Heart left ventricle (tissue), 13 donors: ENCODE measurements around the gene CAMTA1.

Experiments
- CTCF ChIP-seq, 12 donors: fragments of 200-600 bp; sonication (generic) in 4 of 12; IDR thresholded peaks; one replicate each; pipeline versions ENCODE4 v1.5.0 to v1.8.0; 2018 to 2022; ENCODE audit warnings: antibody characterized with exemption in 12 of 12, mild to moderate bottlenecking in 5 of 12
- POLR2A ChIP-seq, 2 donors: fragments of 450-650 bp; IDR thresholded peaks; one replicate each; pipeline ENCODE4 v1.6.1; 2017; ENCODE audit warnings: antibody characterized with exemption in 2 of 2, mild to moderate bottlenecking in 2 of 2, moderate library complexity in 2 of 2
- donor health status: ischemic (EF 13 %, LVEDD 7.1; RV severe dilation, severe dysfunction).
- donor health status: DM: no; HTN: yes; CAD: no.
- donor health status: DM: no; HTN: no; CAD: no.
- donor health status: ischemic (EF 25% LVEDD 6.9; RV normal size, moderate dysfunction).
- donor health status: ischemic (EF 25% LVEDD 5.7; RV mildly dilated, moderate dysfunction).
- donor health status: ischemic (EF 35%, LVEDD 5.7; RV mildly dilated, moderate dysfunction).
- donor health status: nonischemic (EF 11% LVEDD 7.7; RV severe dilation, severe dysfunction).
- donor health status: DM: yes; HTN: yes; CAD: no.
- donor health status: PGD.
- donor health status: ischemic (EF 29% LVEDD 5.4; RV normal size, mild dysfunction).
- donor health status: nonischemic (EF 23%, LVEDD 6.1; RV moderate dilation, normal function).

- TF ChIP-seq CTCF (IDR thresholded peaks at IDR 0.05) = no peak
- no peak for TF ChIP-seq POLR2A (IDR thresholded peaks at IDR 0.05)
Measured at GRCh38 chr1:6966326-6966725, 181.1 kb downstream of the CAMTA1 start.
